Fibroblast of skin of scalp (primary cell): ENCODE measurements around the gene TIGD6.

Source experiments
- DNase-seq: peaks from one replicate; pipeline ENCODE4 v3.0.0-alpha.2; 2013

The TIGD6 gene

DNA sequence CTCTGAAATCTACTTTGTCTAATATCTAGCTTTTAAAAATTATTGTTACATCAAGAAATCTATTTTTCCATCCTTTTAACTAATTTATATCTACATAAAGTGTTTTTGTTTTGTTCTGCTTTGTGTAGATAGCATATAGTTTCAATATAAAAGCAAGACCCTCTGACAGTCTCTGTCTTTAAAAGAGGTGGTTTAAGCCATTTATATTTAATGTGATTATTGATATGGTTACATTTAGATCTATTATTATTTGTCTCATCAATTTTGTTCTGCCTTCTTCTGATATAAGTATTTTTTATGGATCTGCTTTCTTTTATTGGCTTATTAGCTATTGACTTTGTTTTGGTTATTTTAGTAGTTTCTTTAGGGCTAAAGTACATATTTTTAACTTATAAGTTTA is 16.1 kb upstream of the TIGD6 start:
- no peak for DNase-seq

DNA sequence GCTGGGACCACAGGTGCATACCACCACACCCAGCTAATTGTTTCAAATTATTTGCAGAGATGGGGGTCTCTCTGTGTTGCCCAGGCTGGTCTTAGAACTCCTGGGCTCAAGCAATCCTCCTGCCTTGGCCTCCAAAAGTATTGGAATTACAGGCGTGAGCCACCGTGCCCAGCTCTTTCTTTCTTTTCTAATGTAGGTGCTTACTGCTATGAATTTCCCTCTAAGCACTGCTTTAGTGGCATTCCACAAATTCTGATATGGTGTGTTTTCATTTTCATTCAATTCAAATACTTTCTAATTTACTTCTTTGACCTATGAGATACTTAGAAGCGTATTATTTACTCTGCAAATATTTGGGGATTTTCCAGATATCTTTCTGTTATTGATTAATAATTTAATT is 15.0 kb upstream of the TIGD6 start:
- DNase-seq = no peak

DNA sequence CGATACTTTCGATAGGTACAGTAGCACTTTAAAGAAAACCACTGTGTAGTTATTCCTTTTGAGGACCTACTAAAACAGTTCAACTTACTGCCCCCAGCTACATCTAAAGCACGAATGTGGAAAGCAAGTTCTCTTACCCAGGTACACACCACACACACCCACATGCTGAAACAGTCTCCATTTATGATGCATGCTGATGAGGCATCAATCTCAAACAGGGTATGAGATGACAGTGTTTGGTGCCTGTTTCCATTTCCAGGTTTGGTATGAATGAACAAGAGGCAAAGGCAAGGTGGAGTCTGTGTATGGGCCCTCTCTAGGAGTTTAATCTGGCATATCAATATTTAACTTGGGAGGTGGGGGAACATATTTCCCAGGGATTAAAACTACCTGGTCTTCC is 14.0 kb upstream of the TIGD6 start:
- DNase-seq = no peak

GRCh38 chr5:150013931-150014330 is 13.5 kb upstream of the TIGD6 start:
- DNase-seq = no peak

DNA sequence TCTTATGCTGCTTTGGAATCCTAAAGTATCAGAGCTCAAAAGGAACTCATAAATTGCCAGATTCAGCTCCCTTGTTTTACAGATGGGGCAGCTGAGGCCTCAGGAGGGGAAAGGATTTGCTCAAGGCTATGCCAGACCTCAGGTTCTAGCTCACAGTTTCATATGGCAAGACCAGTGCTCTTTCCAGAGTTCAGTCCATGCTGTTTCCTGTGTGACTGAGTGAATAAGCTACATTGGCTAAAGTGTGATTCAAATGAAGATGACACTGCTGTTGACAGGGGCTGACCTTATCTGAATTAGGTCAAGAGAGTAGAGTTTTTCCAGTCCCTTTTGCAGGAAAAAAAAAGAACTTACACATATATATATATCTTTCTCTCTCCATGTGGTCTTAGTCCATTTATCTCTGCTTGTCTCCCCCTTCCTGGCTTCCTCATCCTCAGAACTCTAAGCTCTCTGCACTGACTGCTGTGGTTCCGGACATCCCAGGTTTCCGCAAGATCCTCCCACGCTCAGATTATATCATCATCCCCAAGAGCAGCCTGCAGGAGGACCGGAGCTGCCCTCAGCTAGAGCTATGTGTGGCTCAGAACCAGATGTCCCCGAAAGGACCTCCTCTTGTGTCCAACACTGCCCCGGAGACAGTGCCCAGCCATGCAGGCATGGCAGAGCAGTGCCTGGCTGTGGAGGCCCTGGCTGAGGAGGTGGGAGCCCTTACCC is 9.4 kb upstream of the TIGD6 start:
- no peak for DNase-seq

- no peak for DNase-seq
Observed at GRCh38 chr5:150007050-150007449, 6.6 kb upstream of the TIGD6 start.

- no peak for DNase-seq
Observed at GRCh38 chr5:150006318-150006717, 5.9 kb upstream of the TIGD6 start.

DNA sequence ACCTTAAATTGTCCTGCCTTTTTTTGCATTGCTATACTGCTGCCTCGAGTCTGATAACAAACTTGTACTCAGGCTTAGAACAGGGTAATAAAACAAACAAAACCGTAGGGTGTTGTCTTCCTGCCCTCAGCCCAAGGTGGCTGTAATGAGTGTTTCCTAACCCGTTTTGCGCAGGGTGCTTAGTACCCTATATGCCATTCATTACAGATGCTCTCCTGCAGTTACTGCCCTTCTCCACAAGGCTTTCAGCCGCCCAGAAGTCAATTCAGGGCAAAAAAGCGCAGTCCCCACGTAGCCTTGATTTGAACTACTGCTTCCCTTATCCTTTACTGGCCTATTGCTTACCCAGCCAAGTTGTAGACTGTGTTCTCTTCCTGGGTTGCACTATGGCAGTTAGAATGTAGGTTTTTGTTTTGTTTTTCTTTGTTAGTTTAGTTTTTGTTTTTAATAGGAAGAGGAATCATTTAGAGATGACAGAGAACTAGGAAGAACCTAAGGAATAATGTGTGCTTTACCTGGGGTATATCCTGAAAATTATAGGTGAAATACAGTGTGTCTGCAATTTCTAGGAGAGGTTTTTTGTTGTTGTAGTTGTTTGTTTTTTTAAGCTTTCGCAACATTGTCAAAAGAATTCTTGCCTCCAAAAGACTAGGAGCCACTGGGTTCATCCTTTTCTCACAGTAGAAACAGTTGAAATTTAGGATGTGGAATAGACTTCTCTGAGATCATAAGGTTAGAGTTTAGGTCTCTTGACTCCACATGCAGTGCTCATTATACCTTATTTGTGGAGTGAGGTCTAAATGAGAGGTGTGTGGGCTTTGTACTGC is 1.4 kb upstream of the TIGD6 start:
- DNase-seq = peak; percentile 76

GRCh38 chr5:150000990-150001659 is 671 bp upstream of the TIGD6 start:
- DNase-seq = no peak

DNA sequence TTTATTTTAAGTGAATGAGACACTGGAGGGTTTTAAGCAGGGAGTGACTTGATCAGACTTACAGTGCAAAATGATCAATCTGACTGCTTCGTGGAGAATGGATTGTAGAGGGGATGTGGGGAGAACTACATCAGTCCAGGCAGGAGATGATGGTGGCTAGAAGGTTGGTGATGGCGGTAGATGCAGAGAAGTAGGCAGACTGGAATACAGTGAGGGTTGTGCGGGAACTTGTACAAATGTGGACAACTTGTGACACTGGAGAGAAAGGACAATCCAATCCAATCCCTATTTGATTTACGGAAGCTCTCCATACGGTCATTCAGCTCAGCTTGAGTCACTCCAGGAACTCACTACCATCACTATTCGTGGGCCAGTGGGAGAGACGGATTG is 593 bp downstream of the TIGD6 start:
- DNase-seq = no peak

GRCh38 chr5:149999359-149999758 is 1.1 kb downstream of the TIGD6 start:
- DNase-seq = no peak

DNA sequence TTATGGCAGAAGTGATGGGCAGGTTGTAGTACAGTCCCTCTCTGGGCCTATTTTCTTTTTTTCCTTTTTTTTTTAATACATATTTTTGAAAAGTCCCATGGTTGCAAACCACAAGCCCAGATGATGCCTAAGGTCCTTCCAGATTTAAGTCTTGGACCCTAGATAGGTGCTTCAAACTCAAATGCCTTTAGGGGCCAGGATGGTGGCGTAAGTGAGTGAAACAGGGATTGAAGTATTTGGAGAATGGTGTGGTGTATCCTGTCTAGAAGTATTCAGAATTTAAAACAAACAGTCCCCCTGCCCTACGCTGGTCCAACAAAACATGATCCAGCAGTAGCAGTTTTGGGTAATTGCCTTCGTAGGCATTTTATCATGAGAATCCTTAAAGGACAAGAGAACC is 2.2 kb downstream of the TIGD6 start:
- no peak for DNase-seq

DNA sequence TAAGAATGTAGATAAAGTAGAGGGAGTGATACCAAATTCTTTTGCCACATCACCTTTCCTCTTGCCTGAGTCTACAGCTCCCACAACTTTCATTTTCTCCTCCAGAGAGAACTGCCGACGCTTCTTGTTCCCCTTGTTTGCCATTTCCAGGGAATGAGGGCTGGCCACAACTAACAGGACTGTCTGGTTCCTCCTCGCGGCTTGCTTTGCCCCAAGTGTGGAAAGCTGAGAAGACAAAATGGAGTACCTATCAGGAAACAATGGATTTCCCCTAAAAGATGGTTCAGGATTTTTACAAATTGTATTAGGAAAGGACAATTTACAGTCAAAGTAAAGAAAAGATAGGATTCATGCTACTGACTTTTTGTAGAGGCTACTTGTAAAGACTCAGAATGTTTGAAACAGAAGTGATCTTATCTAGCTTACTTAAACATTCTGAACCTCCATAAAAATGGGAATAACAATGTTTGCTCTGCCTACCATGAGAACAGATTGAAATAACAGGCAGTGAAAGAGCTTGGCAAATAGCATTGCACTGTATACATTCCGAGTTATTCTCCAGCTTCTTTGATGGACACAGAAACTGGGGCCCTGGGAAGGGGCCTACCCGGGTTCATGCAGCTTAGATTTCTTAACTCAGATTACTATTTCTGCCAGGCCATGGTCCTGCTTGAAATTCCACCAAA is 4.1 kb downstream of the TIGD6 start:
- no peak for DNase-seq

- no peak for DNase-seq
Observed at GRCh38 chr5:149995385-149996204, 4.9 kb downstream of the TIGD6 start.

DNA sequence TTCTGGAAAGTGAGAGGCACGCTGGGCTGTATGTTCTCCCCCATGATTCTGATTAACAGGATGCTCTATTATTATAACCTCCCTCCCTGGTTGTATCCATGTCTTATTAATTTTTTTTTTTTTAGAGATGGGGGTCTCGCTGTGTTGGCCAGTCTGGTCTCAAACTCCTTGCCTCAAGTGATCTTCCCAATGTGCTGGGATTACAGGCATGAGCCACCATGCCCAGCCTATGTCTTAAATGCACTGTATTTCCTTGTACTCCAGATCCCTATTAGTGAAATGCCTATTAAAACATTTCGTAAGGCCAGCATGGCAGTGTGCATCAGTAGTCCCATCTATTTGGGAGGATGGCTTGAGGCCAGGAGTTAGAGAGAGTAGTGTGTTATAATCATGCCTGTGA is 7.0 kb downstream of the TIGD6 start:
- no peak for DNase-seq

- peak; percentile 72 for DNase-seq
Observed at GRCh38 chr5:149990518-149991376, 9.7 kb downstream of the TIGD6 start.

DNA sequence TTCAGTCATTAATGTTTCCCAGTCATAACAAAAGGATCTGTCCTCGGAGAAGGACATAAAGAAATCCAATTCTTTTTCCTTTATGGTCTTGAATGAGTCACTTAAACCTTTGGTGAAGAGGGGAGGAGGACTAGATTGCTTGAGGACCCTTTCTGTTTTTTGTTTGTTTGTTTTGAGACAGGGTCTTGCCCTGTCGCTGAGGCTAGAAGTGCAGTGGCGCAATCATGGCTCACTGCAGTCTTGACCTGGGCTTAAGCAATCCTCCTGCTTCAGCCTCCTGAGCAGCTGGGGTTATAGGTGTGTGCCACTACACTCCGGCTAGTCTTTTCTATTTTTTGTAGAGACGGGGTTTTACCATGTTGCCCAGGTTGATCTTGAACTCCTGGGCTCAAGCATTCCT is 12.3 kb downstream of the TIGD6 start:
- no peak for DNase-seq

DNA sequence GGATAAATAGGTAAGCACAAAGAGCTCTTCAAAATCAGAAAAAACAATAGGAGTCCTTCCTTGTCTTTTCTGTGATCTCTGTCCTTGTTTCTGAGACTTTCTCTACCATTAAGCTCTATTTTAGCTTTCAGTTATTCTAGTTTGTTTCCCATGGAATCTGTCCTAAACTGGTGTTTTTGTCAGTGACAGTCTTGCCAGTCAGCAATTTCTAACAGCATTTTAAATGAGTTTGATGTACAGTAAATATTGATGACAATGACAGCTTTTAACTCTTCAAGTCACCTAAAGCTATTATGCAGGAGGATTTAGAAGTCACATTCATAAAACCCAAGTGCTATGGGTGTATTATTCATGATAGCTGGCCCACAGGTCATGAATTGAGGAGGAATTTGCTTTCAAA is 17.9 kb downstream of the TIGD6 start:
- no peak for DNase-seq

- DNase-seq = no peak
Observed at GRCh38 chr5:149981206-149981605, 19.2 kb downstream of the TIGD6 start.

DNA sequence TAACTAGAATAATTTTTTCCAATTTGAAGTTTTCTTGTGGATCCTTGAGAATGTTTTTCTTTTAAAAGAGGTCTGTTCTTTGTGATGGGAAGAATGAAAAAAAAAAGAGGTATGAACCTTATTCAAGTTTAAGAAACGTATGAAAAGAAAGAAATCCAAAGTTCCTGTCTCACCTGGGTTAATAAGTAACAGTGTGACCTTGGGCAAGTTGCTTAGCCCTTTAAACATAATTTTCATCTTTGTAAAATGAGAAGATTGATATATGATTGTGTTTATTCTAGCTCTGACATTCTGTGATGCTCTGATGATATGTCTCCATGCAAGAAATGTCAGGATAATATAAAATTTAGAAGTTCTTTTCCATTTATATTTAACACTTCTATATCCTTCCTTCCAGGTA is 20.6 kb downstream of the TIGD6 start:
- no peak for DNase-seq

GRCh38 chr5:149975409-149975808 is 25.0 kb downstream of the TIGD6 start:
- no peak for DNase-seq
